Measurements from ENCODE around the gene CITED2.

CITED2 gene

GRCh38 chr6:139329224-139329623 lies 45.2 kb downstream of the CITED2 start:
- no peak for DNase-seq

DNA sequence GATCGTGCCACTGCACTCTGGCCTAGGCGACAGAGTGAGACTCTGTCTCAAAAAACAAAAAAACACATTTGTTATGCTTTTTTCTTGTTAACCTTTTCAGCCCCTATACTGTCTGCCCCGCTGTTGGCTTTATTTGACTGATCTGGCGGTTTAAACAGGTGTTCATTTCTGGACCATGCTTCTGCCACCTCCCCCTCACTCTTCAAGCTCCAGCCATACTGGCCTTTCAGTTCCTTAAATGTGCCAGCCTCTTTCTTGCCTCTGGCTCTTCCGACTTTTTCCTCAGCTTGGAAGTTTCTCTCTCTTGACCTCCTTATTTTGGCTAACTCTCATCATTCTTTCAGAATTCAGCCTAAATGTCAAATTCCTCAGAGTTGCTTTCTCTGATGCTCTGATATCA lies 47.4 kb downstream of the CITED2 start:
- DNase-seq: no peak

DNA sequence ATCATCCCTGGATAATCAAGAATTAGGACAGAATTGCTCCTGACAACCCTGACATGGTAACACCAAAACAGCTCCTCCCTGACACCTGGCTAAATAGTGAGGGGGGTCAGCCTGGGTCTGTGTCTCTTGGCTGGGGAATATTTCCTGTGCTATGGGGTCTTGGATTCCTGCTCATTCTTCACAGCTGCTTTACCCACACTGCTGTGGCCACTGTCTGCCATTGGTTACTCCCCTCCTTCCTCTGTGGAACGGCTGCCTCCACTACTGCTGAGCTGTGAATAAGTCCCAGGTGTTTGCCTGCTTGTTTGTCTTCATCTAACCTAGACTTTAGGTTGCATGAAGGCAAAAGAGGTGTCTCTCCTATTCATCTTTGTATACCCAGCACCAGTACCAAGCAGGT lies 48.8 kb downstream of the CITED2 start:
- DNase-seq: no peak

- no peak for DNase-seq
These were observed 49.3 kb downstream of the CITED2 start for GRCh38 chr6:139325125-139325524.

DNA sequence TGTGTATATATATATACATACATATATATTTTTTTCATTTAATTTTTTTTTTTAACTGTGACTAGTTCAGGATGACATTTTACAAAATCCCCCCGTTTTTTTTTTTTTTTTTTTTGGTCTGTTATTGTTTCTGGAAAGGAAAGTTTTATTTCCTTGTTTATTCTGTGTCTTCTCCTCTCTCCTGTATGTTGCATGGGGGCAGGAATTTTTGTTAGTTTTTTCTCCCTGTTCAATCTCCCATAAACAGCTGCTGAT lies 50.2 kb downstream of the CITED2 start:
- DNase-seq: no peak

DNA sequence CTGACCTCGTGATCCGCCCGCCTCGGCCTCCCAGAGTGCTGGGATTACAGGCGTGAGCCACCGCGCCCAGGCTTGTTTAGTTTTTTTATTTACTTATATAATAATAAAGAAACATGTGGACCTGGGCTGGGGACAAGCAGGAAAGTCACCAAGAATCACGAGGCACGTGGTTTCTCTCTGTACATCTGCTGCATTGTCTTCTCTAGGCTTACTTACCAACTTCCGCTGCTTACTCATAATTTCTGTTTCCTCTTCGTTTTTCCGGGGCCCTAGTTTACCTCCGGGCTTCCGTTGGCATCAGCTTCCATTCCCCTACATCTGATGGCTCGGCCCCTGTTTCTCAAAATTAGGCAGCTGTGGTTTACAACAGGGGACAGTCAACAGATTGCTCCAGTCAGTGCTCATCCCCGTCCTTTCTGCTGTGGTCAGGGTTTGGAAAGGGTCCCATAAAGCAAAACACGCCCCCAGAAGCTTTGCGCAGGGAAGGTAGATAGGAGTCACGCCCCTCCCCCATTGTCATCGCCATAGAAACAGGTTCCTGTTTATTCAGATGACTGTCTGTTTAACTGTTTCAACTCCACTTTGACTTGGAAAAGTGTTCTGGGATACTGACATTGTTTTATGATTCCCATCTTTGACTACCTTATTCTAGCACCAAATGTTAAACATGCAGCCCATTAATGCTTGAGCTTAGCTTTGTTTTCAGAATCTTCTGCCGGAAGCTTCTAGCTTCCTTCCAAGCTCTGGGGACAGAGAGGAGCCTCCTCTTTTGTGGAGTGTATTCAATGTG lies 50.7 kb downstream of the CITED2 start:
- DNase-seq: no peak

All from NCI-H526 treated with DMSO at 0.1 percent for 48 hours (cell line).